ENCODE results near the gene MOB1A.

The MOB1A gene

GRCh38 chr2:74103763-74104162 lies 74.9 kb downstream of the MOB1A start:
- DNase-seq = no peak

Data from NCI-H2081 (cell line).